Thyroid gland (tissue), 4 donors: ENCODE measurements around the gene FASN. TPM values are rescaled to one million over a fixed set of nuclear protein-coding genes. Genes with fewer than 3 reads are reported as not detected.

Source experiments
- DNase-seq, 2 donors: peaks; one replicate each; pipeline ENCODE4 v3.0.0-alpha.2; 2019
- H3K27ac ChIP-seq, 3 donors: fragments of 200-600 bp; sonication (generic); 1 replicate in 2 of 3; 2 replicates in 1 of 3; pipeline ENCODE4 v1.5.1; 2016 to 2019; ENCODE audit warnings: mild to moderate bottlenecking in 1 of 3, moderate library complexity in 1 of 3
- H3K27me3 ChIP-seq: fragments of 200-600 bp; sonication (generic); one replicate; pipeline ENCODE4 v1.5.1; 2019
- H3K36me3 ChIP-seq, 2 donors: fragments of 200-600 bp; sonication (generic); one replicate each; pipeline ENCODE4 v1.5.1; 2016 to 2019
- H3K4me1 ChIP-seq, 2 donors: fragments of 200-600 bp; sonication (generic); one replicate each; pipeline ENCODE4 v1.5.1; 2017 to 2019
- H3K4me3 ChIP-seq, 3 donors: fragments of 200-600 bp; sonication (generic); replicated peaks in 1 of 3; 1 replicate in 2 of 3; 2 replicates in 1 of 3; pipeline ENCODE4 v1.5.1; 2016; ENCODE audit warnings: mild to moderate bottlenecking in 1 of 3
- H3K9me3 ChIP-seq: fragments of 200-600 bp; sonication (generic); one replicate; pipeline ENCODE4 v1.5.1; 2017
- POLR2A ChIP-seq, 2 donors: fragments of 450-650 bp; IDR thresholded peaks; one replicate each; pipeline ENCODE4 v1.6.1; 2017; ENCODE audit warnings: antibody characterized with exemption in 2 of 2, mild to moderate bottlenecking in 2 of 2, moderate library complexity in 1 of 2
- WGBS, 2 donors: methylation state at CpG; one replicate each; pipeline ENCODE4 v1.1.5; 2017; 5-methylcytosine and 5-hydroxymethylcytosine counted together
- intact Hi-C: fragments of 100-400 bp; cut with DNase I; formaldehyde crosslinking; loops from one replicate; pipeline ENCODE4 v1.15.1; 2023
- total RNA-seq, 4 donors: library from RNA; depleted of rRNA; stranded (reverse); fragments of >200 nt; gene quantifications; one replicate each; pipeline ENCODE4 v1.2.3, GENCODE V29; 2016
- TF ChIP-seq, protein P1 (sequence below), 6 experiments: fragments of 200-600 bp in 3 of 6; fragments of 450-650 bp in 3 of 6; sonication (generic) in 3 of 6; IDR thresholded peaks; one replicate each; pipeline ENCODE4 v1.5.1; 2016 to 2019; ENCODE audit warnings: antibody characterized with exemption in 6 of 6, mild to moderate bottlenecking in 2 of 6, inconsistent platforms in 1 of 6, moderate library complexity in 1 of 6

The FASN gene
- total RNA-seq, 4 donors from 2014 or later, result 23.5 to 92.5 (median 77.3) TPM

DNA sequence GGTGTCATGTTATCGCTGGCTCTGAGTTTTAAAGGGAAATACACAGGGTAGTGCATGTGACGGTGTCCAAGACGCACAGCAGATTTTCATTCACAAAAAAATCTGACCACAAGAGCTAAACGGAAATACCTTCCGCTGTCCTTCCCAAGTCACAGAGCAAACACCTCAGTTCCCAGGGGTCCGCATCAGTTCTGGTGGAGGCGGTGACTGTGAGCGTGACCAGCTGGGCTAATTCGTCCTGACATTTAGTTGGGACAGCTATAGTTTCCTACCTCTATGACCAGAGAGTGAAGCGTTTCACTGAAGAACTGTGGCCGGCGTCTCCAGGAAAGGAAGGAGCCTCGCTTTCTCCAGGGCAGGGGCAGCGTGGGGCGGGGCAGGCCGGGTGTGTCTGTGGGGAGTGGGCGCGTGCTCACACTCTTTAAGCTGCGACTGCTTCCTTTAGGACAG, 10.5 kb upstream of the FASN start:
- intact Hi-C loops, result no loop called here
- H3K4me3 ChIP-seq, result no peak overlapping the region
- H3K4me1 ChIP-seq, result peaks cover 39 to 46% of the 10 kb centered on the region in 2 donors
- 73 to 79% methylated on average over 19 of the region's 19 CpGs for WGBS, 2 donors
- DNase-seq, result no peak
- peak overlapping the region; percentile 62 to 97 (median 72) for H3K27ac ChIP-seq
- no peaks in the 10 kb centered on the region for H3K9me3 ChIP-seq
- no peaks in the 10 kb centered on the region for H3K27me3 ChIP-seq
- peaks cover 0 to 5% of the 10 kb centered on the region in 2 donors for H3K36me3 ChIP-seq
- no peak for TF ChIP-seq POLR2A (IDR thresholded peaks at IDR 0.05)
- TF ChIP-seq, protein P1, sequence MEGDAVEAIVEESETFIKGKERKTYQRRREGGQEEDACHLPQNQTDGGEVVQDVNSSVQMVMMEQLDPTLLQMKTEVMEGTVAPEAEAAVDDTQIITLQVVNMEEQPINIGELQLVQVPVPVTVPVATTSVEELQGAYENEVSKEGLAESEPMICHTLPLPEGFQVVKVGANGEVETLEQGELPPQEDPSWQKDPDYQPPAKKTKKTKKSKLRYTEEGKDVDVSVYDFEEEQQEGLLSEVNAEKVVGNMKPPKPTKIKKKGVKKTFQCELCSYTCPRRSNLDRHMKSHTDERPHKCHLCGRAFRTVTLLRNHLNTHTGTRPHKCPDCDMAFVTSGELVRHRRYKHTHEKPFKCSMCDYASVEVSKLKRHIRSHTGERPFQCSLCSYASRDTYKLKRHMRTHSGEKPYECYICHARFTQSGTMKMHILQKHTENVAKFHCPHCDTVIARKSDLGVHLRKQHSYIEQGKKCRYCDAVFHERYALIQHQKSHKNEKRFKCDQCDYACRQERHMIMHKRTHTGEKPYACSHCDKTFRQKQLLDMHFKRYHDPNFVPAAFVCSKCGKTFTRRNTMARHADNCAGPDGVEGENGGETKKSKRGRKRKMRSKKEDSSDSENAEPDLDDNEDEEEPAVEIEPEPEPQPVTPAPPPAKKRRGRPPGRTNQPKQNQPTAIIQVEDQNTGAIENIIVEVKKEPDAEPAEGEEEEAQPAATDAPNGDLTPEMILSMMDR (IDR thresholded peaks at IDR 0.05), result no peak

DNA sequence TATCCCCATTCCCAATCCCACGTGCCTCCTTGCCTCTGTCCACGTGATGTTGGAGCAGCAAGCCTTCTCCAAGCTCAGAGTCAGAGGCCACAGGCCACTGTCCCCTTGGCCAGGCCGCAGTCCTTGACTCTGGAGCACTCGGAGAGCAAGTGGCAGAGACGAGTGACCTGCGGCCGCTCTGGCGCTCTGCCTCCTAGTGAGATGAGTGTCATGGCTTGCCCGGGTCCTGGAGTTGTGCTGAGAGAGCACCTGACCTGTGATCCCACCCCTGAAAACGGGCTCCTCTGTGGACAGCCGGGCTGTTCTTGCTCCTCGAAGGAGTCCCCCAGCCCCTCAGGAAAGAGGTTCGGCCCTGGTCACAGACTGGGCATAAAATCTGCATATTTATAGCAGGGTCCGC, 10.0 kb upstream of the FASN start:
- intact Hi-C loops, result no loop called here
- 44 to 52% methylated on average over 14 of the region's 14 CpGs for WGBS, 2 donors
- Histone ChIP-seq H3K27ac (peak overlapping the region; percentile 62 to 97 (median 72)), H3K4me3 (no peak overlapping the region), H3K9me3 (no peaks in the 10 kb centered on the region), H3K4me1 (peaks cover 43 to 51% of the 10 kb centered on the region in 2 donors), H3K27me3 (no peaks in the 10 kb centered on the region), H3K36me3 (peaks cover 0 to 5% of the 10 kb centered on the region in 2 donors)
- DNase-seq, result peak; percentile 76 to 84
- TF ChIP-seq, protein P1 (IDR thresholded peaks at IDR 0.05), result no peak
- peak in 1 of 2 donors; percentile 35 for TF ChIP-seq POLR2A (IDR thresholded peaks at IDR 0.05)

DNA sequence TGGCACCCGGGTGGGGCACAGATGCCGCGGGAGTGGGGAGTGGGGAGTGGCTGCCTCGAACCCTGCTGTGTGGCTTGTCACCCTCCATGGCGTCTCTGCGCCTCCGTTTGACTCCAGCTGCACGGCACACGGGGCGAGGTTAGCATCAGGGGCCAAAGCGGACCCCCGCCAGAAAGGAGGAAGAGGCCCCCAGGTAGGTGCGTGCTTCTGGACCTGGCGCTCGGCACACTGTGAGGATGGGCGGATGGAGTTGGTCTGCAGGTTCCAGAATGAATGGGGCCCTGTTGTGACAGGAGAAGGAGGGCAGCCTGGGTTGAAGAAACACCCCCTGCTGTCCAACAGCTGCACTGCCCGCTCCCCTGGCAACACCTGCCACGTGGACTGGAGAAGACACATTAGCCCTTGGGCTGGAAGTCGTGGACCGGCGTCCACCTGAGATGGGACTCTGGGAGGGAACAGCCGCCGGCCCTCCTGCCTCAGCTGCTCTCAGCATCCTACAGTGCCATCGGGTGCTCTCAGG, 9.4 kb upstream of the FASN start:
- intact Hi-C loops, result no loop called here
- H3K9me3 ChIP-seq, result no peaks in the 10 kb centered on the region
- peaks cover 0 to 2% of the 10 kb centered on the region in 2 donors for H3K36me3 ChIP-seq
- 84 to 94% methylated on average over 8 to 21 of the region's 24 CpGs for WGBS, 2 donors
- H3K4me1 ChIP-seq, result peaks cover 43 to 53% of the 10 kb centered on the region in 2 donors
- H3K27me3 ChIP-seq, result no peaks in the 10 kb centered on the region
- no peak for TF ChIP-seq POLR2A (IDR thresholded peaks at IDR 0.05)
- TF ChIP-seq, protein P1 (IDR thresholded peaks at IDR 0.05), result peak in 2 of 6 experiments; percentile 12 to 18
- H3K27ac ChIP-seq, result peak overlapping the region; percentile 13 to 97 (median 72)
- H3K4me3 ChIP-seq, result no peak overlapping the region
- DNase-seq, result peak in 1 of 2 donors; percentile 34

DNA sequence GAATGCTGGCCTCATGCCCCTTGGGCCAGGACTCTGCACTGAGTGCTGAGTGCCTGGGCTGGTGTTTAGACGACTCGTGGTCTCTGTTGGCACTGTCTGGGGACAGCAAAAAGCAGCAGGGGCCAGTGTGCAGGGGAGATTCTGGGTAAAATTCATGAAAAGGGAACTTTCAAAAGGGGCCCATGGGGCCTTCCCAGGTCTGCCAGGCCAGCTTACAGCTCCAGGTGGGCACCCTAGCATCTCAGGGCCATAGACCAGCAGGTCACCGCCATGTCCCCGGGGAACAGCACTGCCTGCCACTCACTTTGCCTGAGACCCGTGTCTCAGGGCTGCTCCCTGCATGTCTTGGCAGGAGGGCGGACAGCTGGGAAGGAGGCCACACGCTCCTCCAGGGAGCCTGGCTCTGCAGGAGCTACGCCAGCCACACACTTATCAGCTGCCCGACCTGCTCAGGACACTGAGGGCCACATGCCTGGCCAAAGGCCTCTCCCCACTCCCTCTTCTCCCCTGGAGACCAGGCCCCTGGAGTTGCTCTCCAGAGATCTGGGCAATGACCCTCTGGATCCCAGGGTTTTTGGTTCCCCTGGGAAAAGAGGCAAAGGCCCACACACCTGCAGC, 8.8 kb upstream of the FASN start:
- DNase-seq, result peak; percentile 42 to 70
- intact Hi-C loops, result no loop called here
- no peaks in the 10 kb centered on the region for H3K9me3 ChIP-seq
- peaks cover 43 to 54% of the 10 kb centered on the region in 2 donors for H3K4me1 ChIP-seq
- H3K36me3 ChIP-seq, result no peaks in the 10 kb centered on the region
- H3K27ac ChIP-seq, result peak overlapping the region; percentile 4 to 97 (median 72)
- no peaks in the 10 kb centered on the region for H3K27me3 ChIP-seq
- H3K4me3 ChIP-seq, result no peak overlapping the region
- WGBS, 2 donors, result 62 to 66% methylated on average over 4 to 9 of the region's 9 CpGs
- TF ChIP-seq, protein P1 (IDR thresholded peaks at IDR 0.05), result no peak
- no peak for TF ChIP-seq POLR2A (IDR thresholded peaks at IDR 0.05)
